Right lobe of liver (tissue), 4 donors: ENCODE data around the gene ARMH1.

Source experiments
- CTCF ChIP-seq, 4 donors: fragments of 200-600 bp in 3 of 4; fragments of 450-650 bp in 1 of 4; IDR thresholded peaks; one replicate each; pipeline versions ENCODE4 v1.5.1 to v1.8.0; 2016 to 2022; ENCODE audit warnings: antibody characterized with exemption in 4 of 4, mild to moderate bottlenecking in 2 of 4
- POLR2A ChIP-seq: fragments of 450-650 bp; IDR thresholded peaks from one replicate; pipeline ENCODE4 v1.6.1; 2017; ENCODE audit warnings: antibody characterized with exemption, mild to moderate bottlenecking
- donor health status: DM: no; HTN: no; CAD: no.
- donor health status: DM: no; HTN: no; CAD: no.
- donor health status: DM: no; HTN: yes; CAD: no.

GRCh38 chr1:44717156-44717555, 42.6 kb downstream of the ARMH1 start:
- TF ChIP-seq CTCF (IDR thresholded peaks at IDR 0.05), result no peak
- TF ChIP-seq POLR2A, result no peak
